Loucy (cell line): ENCODE results near the gene SCO1.

Experiments used
- H2AFZ ChIP-seq: fragments of 200-600 bp; sonication (generic); 2 replicates; pipeline ENCODE4 v1.6.0; 2016; ENCODE audit warnings: antibody characterized with exemption, mild to moderate bottlenecking, low read length, moderate library complexity
- H3F3A ChIP-seq: fragments of 200-600 bp; 2 replicates; pipeline ENCODE4 v1.6.0; 2016; ENCODE audit warnings: antibody characterized with exemption, low read depth, mild to moderate bottlenecking
- H3K27me3 ChIP-seq: fragments of 200-600 bp; sonication (generic); 2 replicates; pipeline ENCODE4 v1.6.1; 2014; ENCODE audit warnings: low read length, mild to moderate bottlenecking; ENCODE audit not compliant: insufficient read depth, poor library complexity, severe bottlenecking
- H3K36me3 ChIP-seq: fragments of 200-600 bp; sonication (generic); 2 replicates; pipeline ENCODE4 v1.6.1; 2016; ENCODE audit warnings: low read length; ENCODE audit not compliant: insufficient read depth
- H3K4me1 ChIP-seq: fragments of 200-600 bp; sonication (generic); 2 replicates; pipeline ENCODE4 v1.5.1; 2014; ENCODE audit warnings: low read length, mild to moderate bottlenecking; ENCODE audit not compliant: insufficient read depth, poor library complexity, severe bottlenecking
- H3K4me2 ChIP-seq: fragments of 200-600 bp; sonication (generic); 2 replicates; pipeline ENCODE4 v1.6.0; 2014; ENCODE audit warnings: antibody characterized with exemption, low read length, low read depth, mild to moderate bottlenecking; ENCODE audit not compliant: poor library complexity, severe bottlenecking
- H3K4me3 ChIP-seq: fragments of 200-600 bp; sonication (generic); 2 replicates; pipeline ENCODE4 v1.5.1; 2014; ENCODE audit warnings: low read length, mild to moderate bottlenecking, mixed read lengths; ENCODE audit not compliant: poor library complexity, severe bottlenecking
- H3K79me2 ChIP-seq: fragments of 200-600 bp; sonication (generic); 2 replicates; pipeline ENCODE4 v1.6.1; 2014; ENCODE audit warnings: low read length; ENCODE audit not compliant: insufficient read depth
- H3K9ac ChIP-seq: fragments of 200-600 bp; sonication (generic); 2 replicates; pipeline ENCODE4 v1.6.0; 2014; ENCODE audit warnings: mild to moderate bottlenecking, low read depth, low read length, moderate library complexity; ENCODE audit not compliant: poor library complexity, severe bottlenecking
- H3K9me2 ChIP-seq: fragments of 200-600 bp; sonication (generic); replicated peaks from 2 replicates; pipeline ENCODE4 v1.6.1; 2016; ENCODE audit warnings: low read depth, low read length, mixed read lengths
- H3K9me3 ChIP-seq: fragments of 200-600 bp; sonication (generic); 2 replicates; pipeline ENCODE4 v1.6.1; 2014; ENCODE audit warnings: mild to moderate bottlenecking, antibody characterized with exemption, low read length, low read depth; ENCODE audit not compliant: insufficient read depth
- H4K20me1 ChIP-seq: fragments of 200-600 bp; sonication (generic); 2 replicates; pipeline ENCODE4 v1.6.0; 2014; ENCODE audit warnings: antibody characterized with exemption, low read length, mild to moderate bottlenecking; ENCODE audit not compliant: insufficient read depth, poor library complexity, severe bottlenecking
- CTCF ChIP-seq: fragments of 200-600 bp; sonication (generic); conservative IDR thresholded peaks from 2 replicates; pipeline ENCODE4 v1.5.1; 2014; ENCODE audit warnings: mild to moderate bottlenecking, antibody characterized with exemption, low read length
- EZH2phosphoT487 ChIP-seq: fragments of 200-600 bp; IDR thresholded peaks from 2 replicates; pipeline ENCODE4 v1.6.1; 2018; ENCODE audit warnings: antibody characterized with exemption, mild to moderate bottlenecking, moderate library complexity, borderline replicate concordance

Gene SCO1

DNA sequence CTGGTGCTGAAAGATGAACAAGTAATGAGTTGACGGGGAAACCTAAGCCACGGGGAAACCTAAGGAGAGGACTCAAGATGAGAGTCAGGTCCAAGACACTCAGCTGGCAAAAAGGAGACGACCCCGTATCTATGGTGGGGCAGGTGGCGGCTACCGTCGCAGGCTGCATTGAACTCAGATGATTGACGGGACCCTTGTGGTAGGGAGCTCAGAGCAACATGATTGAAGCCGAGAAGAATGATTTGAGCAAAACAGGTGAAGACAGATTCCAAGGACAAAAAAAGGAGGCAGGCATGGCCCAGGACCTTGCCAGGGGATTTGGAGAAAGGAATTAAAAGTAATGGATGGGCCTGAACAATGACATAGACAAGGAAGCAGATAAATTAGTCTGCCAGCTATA lies 32.8 kb downstream of the SCO1 start:
- Histone ChIP-seq H4K20me1 (no peaks in the 10 kb centered on the region), H2AFZ (no peak overlapping the region), H3F3A (no peaks in the 10 kb centered on the region), H3K9ac (no peak overlapping the region), H3K79me2 (no peaks in the 10 kb centered on the region), H3K9me2 (no peaks in the 10 kb centered on the region), H3K4me2 (no peak overlapping the region), H3K9me3 (no peaks in the 10 kb centered on the region), H3K27me3 (no peaks in the 10 kb centered on the region), H3K36me3 (no peaks in the 10 kb centered on the region), H3K4me1 (no peaks in the 10 kb centered on the region), H3K4me3 (no peak overlapping the region)
- TF ChIP-seq EZH2phosphoT487 (no peak), CTCF (no peak)

GRCh38 chr17:10663231-10663630 lies 34.1 kb downstream of the SCO1 start:
- TF ChIP-seq EZH2phosphoT487 (no peak), CTCF (no peak)
- no peak overlapping the region for H3K4me3 ChIP-seq
- H3K4me1 ChIP-seq = no peaks in the 10 kb centered on the region
- no peak overlapping the region for H3K9ac ChIP-seq
- H3K79me2 ChIP-seq = no peaks in the 10 kb centered on the region
- H3K9me2 ChIP-seq = no peaks in the 10 kb centered on the region
- no peaks in the 10 kb centered on the region for H3K27me3 ChIP-seq
- H3K36me3 ChIP-seq = no peaks in the 10 kb centered on the region
- H2AFZ ChIP-seq = no peak overlapping the region
- H3K4me2 ChIP-seq = no peak overlapping the region
- H3F3A ChIP-seq = no peaks in the 10 kb centered on the region
- H4K20me1 ChIP-seq = no peaks in the 10 kb centered on the region
- H3K9me3 ChIP-seq = no peaks in the 10 kb centered on the region

- Histone ChIP-seq H3K79me2 (no peaks in the 10 kb centered on the region), H3K9me3 (no peaks in the 10 kb centered on the region), H3K4me1 (no peaks in the 10 kb centered on the region), H2AFZ (no peak overlapping the region), H3K27me3 (no peaks in the 10 kb centered on the region), H3F3A (no peaks in the 10 kb centered on the region), H3K9ac (no peak overlapping the region), H3K4me3 (no peak overlapping the region), H3K4me2 (no peak overlapping the region), H3K9me2 (no peaks in the 10 kb centered on the region), H4K20me1 (no peaks in the 10 kb centered on the region), H3K36me3 (no peaks in the 10 kb centered on the region)
- TF ChIP-seq CTCF = no peak
- no peak for TF ChIP-seq EZH2phosphoT487
Observed at GRCh38 chr17:10661437-10661836, 35.9 kb downstream of the SCO1 start.
